Measurements from ENCODE around the gene SORCS1. TPM values are rescaled to one million over a fixed set of nuclear protein-coding genes. Genes with fewer than 3 reads are reported as not detected.

Gene SORCS1
- polyA plus RNA-seq, 1 donor (not counting 4 experiments of a cell fraction or from before 2014, with no cell fraction given): not detected

GRCh38 chr10:106705681-106706100, 458.8 kb downstream of the SORCS1 start:
- no peak overlapping the region for H2AFZ ChIP-seq (ENCODE audit: control insufficient read depth, low read length)
- no peak overlapping the region for H3K27ac ChIP-seq (ENCODE audit: control insufficient read depth, insufficient read depth, low read length)
- no peak for FAIRE-seq
- no peaks in the 10 kb centered on the region for H3K27me3 ChIP-seq (ENCODE audit: control insufficient read depth, extremely low read depth, insufficient read depth, low read length)
- no peaks in the 10 kb centered on the region for H3K4me1 ChIP-seq (ENCODE audit: control insufficient read depth, extremely low read depth, insufficient read depth, low read length)
- no peaks in the 10 kb centered on the region for H3K79me2 ChIP-seq (ENCODE audit: control insufficient read depth, insufficient read depth, low read length)
- no peaks in the 10 kb centered on the region for H3K9me1 ChIP-seq (ENCODE audit: control insufficient read depth, extremely low read depth, insufficient read depth, low read length)
- no peak overlapping the region for H3K9ac ChIP-seq (ENCODE audit: control insufficient read depth, extremely low read depth, insufficient read depth, low read length)
- H3K36me3 ChIP-seq (ENCODE audit: control insufficient read depth in 2 of 2, extremely low read depth in 1 of 2, insufficient read depth in 2 of 2, low read length in 2 of 2): no peaks in the 10 kb centered on the region
- dilution Hi-C loops (cut with MboI; ENCODE audit: extremely low pct_ligation_motif_present, low sequenced_read_pairs): no loop called here
- DNase-seq (ENCODE audit: low read depth, low spot score): no peak
- TF ChIP-seq CTCF (optimal IDR thresholded peaks at IDR 0.05 in 1 of 3, IDR thresholded peaks at IDR 0.05 in 1 of 3, conservative IDR thresholded peaks at IDR 0.05 in 1 of 3; ENCODE audit: extremely low read depth in 1 of 3, insufficient read depth in 2 of 3, low read length in 3 of 3) (peak; percentile 50 to 66 (median 64)), EZH2 (IDR thresholded peaks at IDR 0.05; ENCODE audit: low read length) (no peak)
- H4K20me1 ChIP-seq (ENCODE audit: control insufficient read depth, extremely low read depth, insufficient read depth, low read length): no peaks in the 10 kb centered on the region
- no peak overlapping the region for H3K4me3 ChIP-seq (ENCODE audit: control insufficient read depth in 2 of 3, extremely low read depth in 1 of 3, insufficient read depth in 2 of 3, low read depth in 1 of 3, low read length in 3 of 3)
- no peaks in the 10 kb centered on the region for H3K9me3 ChIP-seq (ENCODE audit: control insufficient read depth, low read depth, low read length)
- H3K4me2 ChIP-seq (ENCODE audit: control insufficient read depth, extremely low read depth, insufficient read depth, low read depth, low read length): no peak overlapping the region

GRCh38 chr10:106696239-106696638, 468.3 kb downstream of the SORCS1 start:
- Histone ChIP-seq H4K20me1 (ENCODE audit: control insufficient read depth, extremely low read depth, insufficient read depth, low read length) (no peaks in the 10 kb centered on the region), H3K4me2 (ENCODE audit: control insufficient read depth, extremely low read depth, insufficient read depth, low read depth, low read length) (no peak overlapping the region), H3K79me2 (ENCODE audit: control insufficient read depth, insufficient read depth, low read length) (no peaks in the 10 kb centered on the region), H3K4me1 (ENCODE audit: control insufficient read depth, extremely low read depth, insufficient read depth, low read length) (no peaks in the 10 kb centered on the region), H3K27ac (ENCODE audit: control insufficient read depth, insufficient read depth, low read length) (no peak overlapping the region), H2AFZ (ENCODE audit: control insufficient read depth, low read length) (no peak overlapping the region), H3K9me3 (ENCODE audit: control insufficient read depth, low read depth, low read length) (no peaks in the 10 kb centered on the region), H3K36me3 (ENCODE audit: control insufficient read depth in 2 of 2, extremely low read depth in 1 of 2, insufficient read depth in 2 of 2, low read length in 2 of 2) (no peaks in the 10 kb centered on the region), H3K27me3 (ENCODE audit: control insufficient read depth, extremely low read depth, insufficient read depth, low read length) (no peaks in the 10 kb centered on the region), H3K4me3 (ENCODE audit: control insufficient read depth in 2 of 3, extremely low read depth in 1 of 3, insufficient read depth in 2 of 3, low read depth in 1 of 3, low read length in 3 of 3) (no peak overlapping the region), H3K9me1 (ENCODE audit: control insufficient read depth, extremely low read depth, insufficient read depth, low read length) (no peaks in the 10 kb centered on the region), H3K9ac (ENCODE audit: control insufficient read depth, extremely low read depth, insufficient read depth, low read length) (no peak overlapping the region)
- DNase-seq (ENCODE audit: low read depth, low spot score) (no peak), FAIRE-seq (no peak)
- dilution Hi-C loops (cut with MboI; ENCODE audit: extremely low pct_ligation_motif_present, low sequenced_read_pairs): no loop called here
- TF ChIP-seq EZH2 (IDR thresholded peaks at IDR 0.05; ENCODE audit: low read length) (no peak), CTCF (optimal IDR thresholded peaks at IDR 0.05 in 1 of 3, IDR thresholded peaks at IDR 0.05 in 1 of 3, conservative IDR thresholded peaks at IDR 0.05 in 1 of 3; ENCODE audit: extremely low read depth in 1 of 3, insufficient read depth in 2 of 3, low read length in 3 of 3) (no peak)

Data from keratinocyte (primary cell).